A673 (cell line): ENCODE data around the gene CA6.

Experiments used
- EZH2 ChIP-seq: fragments of 200-600 bp; sonication (generic); IDR thresholded peaks from 2 replicates; pipeline ENCODE4 v1.6.1; 2017; ENCODE audit warnings: borderline replicate concordance, low read depth, mild to moderate bottlenecking, mixed read lengths, antibody characterized with exemption, low read length; ENCODE audit not compliant: poor library complexity, severe bottlenecking
- TF ChIP-seq, protein P1 (sequence below): fragments of 300-800, 200-600 bp; sonication (generic); conservative IDR thresholded peaks from 2 replicates; pipeline ENCODE4 v1.5.1; 2017; ENCODE audit warnings: low read depth, mild to moderate bottlenecking, antibody characterized with exemption, low read length, moderate library complexity, mixed read lengths

DNA sequence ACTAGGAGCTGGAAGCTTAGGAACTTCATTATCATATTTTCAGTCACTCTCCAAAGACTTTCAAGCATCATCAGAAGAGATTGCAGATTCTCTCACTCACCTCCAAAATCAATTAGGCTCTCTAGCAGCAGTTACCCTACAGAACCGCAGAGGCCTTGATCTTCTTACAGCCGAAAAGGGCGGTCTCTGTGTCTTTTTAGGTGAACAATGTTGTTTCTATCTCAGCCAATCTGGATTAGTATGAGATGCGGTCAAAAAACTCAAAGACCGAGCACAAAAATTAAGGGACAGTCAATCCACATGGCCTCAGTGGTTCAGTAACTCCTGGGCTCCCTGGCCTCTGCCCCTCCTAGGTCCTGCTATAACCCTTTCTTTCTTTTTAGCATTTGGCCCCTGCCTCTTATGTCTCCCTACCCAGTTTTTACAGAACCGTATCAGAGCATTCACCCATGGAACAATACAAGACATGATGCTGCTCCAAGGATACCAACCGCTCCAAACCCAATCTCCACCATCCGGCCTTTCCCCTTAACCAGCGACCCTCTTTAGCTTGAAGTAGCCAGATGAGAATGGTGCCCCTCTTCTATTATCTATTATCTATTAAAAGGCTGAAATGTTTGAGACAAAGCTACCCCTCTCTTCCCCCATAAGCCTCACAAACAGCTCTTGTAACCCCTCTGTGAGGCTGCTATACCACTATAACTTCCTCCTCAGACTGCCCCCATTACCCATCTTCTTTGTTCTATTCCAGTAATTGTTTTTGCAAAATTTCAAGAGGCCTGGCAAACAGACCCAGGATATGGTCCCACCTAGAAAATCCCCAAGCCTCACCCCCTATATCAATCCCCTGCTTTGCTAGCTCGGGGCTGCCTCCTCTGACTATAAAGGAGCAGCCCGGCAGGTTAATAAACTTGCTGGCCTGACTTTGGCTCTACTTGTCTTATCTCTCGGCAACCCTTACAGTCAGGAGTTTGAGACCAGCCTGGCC is 18.7 kb upstream of the CA6 start:
- TF ChIP-seq, protein P1, sequence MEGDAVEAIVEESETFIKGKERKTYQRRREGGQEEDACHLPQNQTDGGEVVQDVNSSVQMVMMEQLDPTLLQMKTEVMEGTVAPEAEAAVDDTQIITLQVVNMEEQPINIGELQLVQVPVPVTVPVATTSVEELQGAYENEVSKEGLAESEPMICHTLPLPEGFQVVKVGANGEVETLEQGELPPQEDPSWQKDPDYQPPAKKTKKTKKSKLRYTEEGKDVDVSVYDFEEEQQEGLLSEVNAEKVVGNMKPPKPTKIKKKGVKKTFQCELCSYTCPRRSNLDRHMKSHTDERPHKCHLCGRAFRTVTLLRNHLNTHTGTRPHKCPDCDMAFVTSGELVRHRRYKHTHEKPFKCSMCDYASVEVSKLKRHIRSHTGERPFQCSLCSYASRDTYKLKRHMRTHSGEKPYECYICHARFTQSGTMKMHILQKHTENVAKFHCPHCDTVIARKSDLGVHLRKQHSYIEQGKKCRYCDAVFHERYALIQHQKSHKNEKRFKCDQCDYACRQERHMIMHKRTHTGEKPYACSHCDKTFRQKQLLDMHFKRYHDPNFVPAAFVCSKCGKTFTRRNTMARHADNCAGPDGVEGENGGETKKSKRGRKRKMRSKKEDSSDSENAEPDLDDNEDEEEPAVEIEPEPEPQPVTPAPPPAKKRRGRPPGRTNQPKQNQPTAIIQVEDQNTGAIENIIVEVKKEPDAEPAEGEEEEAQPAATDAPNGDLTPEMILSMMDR, result no peak
- no peak for TF ChIP-seq EZH2
